HepG2 (cell line): ENCODE measurements around the gene RESP18. TPM values are rescaled to one million over a fixed set of nuclear protein-coding genes. Genes with fewer than 3 reads are reported as not detected.
A peak's percentile ranks its signal among the peaks of the same experiment; 100 is the strongest.

Experiments used
- DBP ChIP-seq: sonication (generic); formaldehyde crosslinking; IDR thresholded peaks from 2 replicates; pipeline ENCODE4 v1.4.0; 2020; ENCODE audit warnings: missing genetic modification reagents; ENCODE audit errors: not compliant biosample characterization
- DMTF1 ChIP-seq: sonication (generic); formaldehyde crosslinking; IDR thresholded peaks from 2 replicates; pipeline ENCODE4 v1.4.0; 2020; ENCODE audit warnings: mild to moderate bottlenecking, missing genetic modification reagents
- DNMT1 ChIP-seq: sonication (generic); formaldehyde crosslinking; IDR thresholded peaks from 2 replicates; pipeline ENCODE4 v1.5.1; 2020; ENCODE audit warnings: mild to moderate bottlenecking, missing genetic modification reagents
- FOXA1 ChIP-seq, 2 experiments: fragments of 450-650 bp in 1 of 2; sonication (generic) in 1 of 2; formaldehyde crosslinking in 1 of 2; IDR thresholded peaks; 2 replicates each; pipeline versions ENCODE4 v1.4.0 to v1.6.1; 2016 to 2020; ENCODE audit warnings: missing genetic modification reagents in 1 of 2
- GABPB1 ChIP-seq: IDR thresholded peaks from 2 replicates; pipeline ENCODE4 v1.6.1; 2016; ENCODE audit warnings: mild to moderate bottlenecking, missing genetic modification reagents, moderate library complexity, missing compliant biosample characterization
- HOMEZ ChIP-seq: IDR thresholded peaks from 2 replicates; pipeline ENCODE4 v1.6.1; 2016; ENCODE audit warnings: low read depth
- REL ChIP-seq: sonication (generic); formaldehyde crosslinking; conservative IDR thresholded peaks from 2 replicates; pipeline ENCODE4 v1.8.0; 2022; ENCODE audit warnings: mild to moderate bottlenecking, missing genetic modification reagents, moderate library complexity
- ZBTB44 ChIP-seq: sonication (generic); formaldehyde crosslinking; IDR thresholded peaks from 2 replicates; pipeline ENCODE4 v1.4.0; 2020; ENCODE audit warnings: missing genetic modification reagents
- ZFP36L2 ChIP-seq: sonication (generic); formaldehyde crosslinking; IDR thresholded peaks from 2 replicates; pipeline ENCODE4 v1.4.0; 2020; ENCODE audit warnings: missing genetic modification reagents
- ZNF17 ChIP-seq: sonication (generic); formaldehyde crosslinking; IDR thresholded peaks from 2 replicates; pipeline ENCODE4 v1.5.0; 2020; ENCODE audit warnings: mild to moderate bottlenecking, missing genetic modification reagents
- ZNF331 ChIP-seq: sonication (generic); formaldehyde crosslinking; IDR thresholded peaks from 2 replicates; pipeline ENCODE4 v1.4.0; 2020; ENCODE audit warnings: missing genetic modification reagents
- ZNF501 ChIP-seq: sonication (generic); formaldehyde crosslinking; IDR thresholded peaks from 2 replicates; pipeline ENCODE4 v1.5.1; 2020; ENCODE audit warnings: mild to moderate bottlenecking, moderate library complexity, missing genetic modification reagents
- ZNF710 ChIP-seq: sonication (generic); formaldehyde crosslinking; IDR thresholded peaks from 2 replicates; pipeline ENCODE4 v1.5.0; 2020; ENCODE audit warnings: mild to moderate bottlenecking, missing genetic modification reagents, borderline replicate concordance
- polyA plus RNA-seq, 8 experiments: library from polyadenylated mRNA; depleted of rRNA in 3 of 8; stranded (reverse) in 7 of 8; unstranded in 1 of 8; fragments of >200 nt; fragmentation: Illumina TruSeq in 4 of 8; extraction: Trizol in 4 of 8; gene quantifications; 2 replicates each; pipeline versions ENCODE4 v1.2.1 to v1.2.3, GENCODE V29; 2011 to 2016; ENCODE audit warnings: low read depth in 4 of 8, missing spikeins in 1 of 8, mixed read lengths in 1 of 8; ENCODE audit not compliant: insufficient read depth in 1 of 8
- total RNA-seq, 5 experiments: library from RNA; depleted of rRNA; stranded (reverse); fragments of >200 nt; fragmentation: Illumina TruSeq; extraction: Trizol; gene quantifications; 2 replicates each; pipeline ENCODE4 v1.2.3, GENCODE V29; 2016; ENCODE audit warnings: low read depth in 1 of 5
- TF ChIP-seq, protein P1 (sequence below): IDR thresholded peaks from 2 replicates; pipeline ENCODE4 v1.6.1; 2016; ENCODE audit warnings: missing genetic modification reagents, missing compliant biosample characterization
- TF ChIP-seq, protein P2 (sequence below): sonication (generic); formaldehyde crosslinking; IDR thresholded peaks from 2 replicates; pipeline ENCODE4 v1.5.0; 2020; ENCODE audit warnings: mild to moderate bottlenecking, low read depth, missing genetic modification reagents, borderline replicate concordance

Gene RESP18
- total and polyA plus RNA-seq, 2 of the 13 experiments (the other 11 are each of a cell fraction or from before 2014, with no cell fraction given), result not detected

GRCh38 chr2:219308142-219309101, 24.1 kb downstream of the RESP18 start (continued):
- TF ChIP-seq ZFP36L2 (CRISPR knock-in tag), result peak; percentile 98
- no peak for TF ChIP-seq FOXA1 (IDR thresholded peaks at IDR 0.05)
- no peak for TF ChIP-seq FOXA1 (CRISPR knock-in tag; IDR thresholded peaks at IDR 0.05)
- peak; percentile 99 for TF ChIP-seq ZBTB44
- peak; percentile 86 for TF ChIP-seq HOMEZ (CRISPR knock-in tag)
- TF ChIP-seq DMTF1, result no peak
- peak; percentile 98 for TF ChIP-seq ZNF331
- TF ChIP-seq, protein P1, sequence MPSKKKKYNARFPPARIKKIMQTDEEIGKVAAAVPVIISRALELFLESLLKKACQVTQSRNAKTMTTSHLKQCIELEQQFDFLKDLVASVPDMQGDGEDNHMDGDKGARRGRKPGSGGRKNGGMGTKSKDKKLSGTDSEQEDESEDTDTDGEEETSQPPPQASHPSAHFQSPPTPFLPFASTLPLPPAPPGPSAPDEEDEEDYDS (CRISPR knock-in tag), result peak; percentile 51; the same call in 1 of the 2 replicates
- peak; percentile 98 for TF ChIP-seq DBP (CRISPR knock-in tag)
- peak; percentile 97 for TF ChIP-seq REL
- TF ChIP-seq GABPB1 (CRISPR knock-in tag), result peak; percentile 73
- TF ChIP-seq ZNF17, result peak; percentile 59; the same call in 1 of the 2 replicates
- TF ChIP-seq ZNF501, result peak; percentile 72
- TF ChIP-seq ZNF710 (CRISPR knock-in tag), result peak; percentile 63; the same call in 1 of the 2 replicates
- 0 out of 2 replicates have a peak, but pooled peaks have one; percentile 41 for TF ChIP-seq DNMT1 (CRISPR knock-in tag)
- TF ChIP-seq, protein P2, sequence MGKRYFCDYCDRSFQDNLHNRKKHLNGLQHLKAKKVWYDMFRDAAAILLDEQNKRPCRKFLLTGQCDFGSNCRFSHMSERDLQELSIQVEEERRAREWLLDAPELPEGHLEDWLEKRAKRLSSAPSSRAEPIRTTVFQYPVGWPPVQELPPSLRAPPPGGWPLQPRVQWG (CRISPR knock-in tag), result 0 out of 2 replicates have a peak, but pooled peaks have one; percentile 61
